Hepatocyte (in vitro differentiated cells): ENCODE data around the gene MICALL2. TPM values are rescaled to one million over a fixed set of nuclear protein-coding genes. Genes with fewer than 3 reads are reported as not detected.

Experiments used
- DNase-seq: peaks from one replicate; pipeline ENCODE4 v3.0.0-alpha.2; 2016; ENCODE audit warnings: low spot score
- H2AFZ ChIP-seq: fragments of 200-600 bp; sonication (generic); 2 replicates; pipeline ENCODE4 v1.6.0; 2016; ENCODE audit warnings: antibody characterized with exemption, mild to moderate bottlenecking
- H3K27ac ChIP-seq: fragments of 200-600 bp; sonication (generic); 2 replicates; pipeline ENCODE4 v1.5.1; 2016; ENCODE audit warnings: mild to moderate bottlenecking
- H3K27me3 ChIP-seq: fragments of 200-600 bp; sonication (generic); 2 replicates; pipeline ENCODE4 v1.6.1; 2016
- H3K36me3 ChIP-seq: fragments of 200-600 bp; sonication (generic); replicated peaks from 2 replicates; pipeline ENCODE4 v1.5.1; 2016; ENCODE audit warnings: low read depth; ENCODE audit not compliant: insufficient read depth
- H3K4me1 ChIP-seq: fragments of 200-600 bp; sonication (generic); 2 replicates; pipeline ENCODE4 v1.5.1; 2016; ENCODE audit warnings: mild to moderate bottlenecking, moderate library complexity; ENCODE audit not compliant: insufficient read depth
- H3K4me2 ChIP-seq: fragments of 200-600 bp; sonication (generic); 2 replicates; pipeline ENCODE4 v1.6.0; 2016
- H3K4me3 ChIP-seq: fragments of 200-600 bp; sonication (generic); 2 replicates; pipeline ENCODE4 v1.5.1; 2016; ENCODE audit warnings: mild to moderate bottlenecking
- H3K79me2 ChIP-seq: fragments of 200-600 bp; sonication (generic); 2 replicates; pipeline ENCODE4 v1.6.0; 2017; ENCODE audit warnings: mild to moderate bottlenecking
- H3K9me2 ChIP-seq: fragments of 200-600 bp; sonication (generic); replicated peaks from 2 replicates; pipeline ENCODE4 v1.6.0; 2017; ENCODE audit warnings: mild to moderate bottlenecking; ENCODE audit not compliant: insufficient read depth
- H3K9me3 ChIP-seq: fragments of 200-600 bp; sonication (generic); 2 replicates; pipeline ENCODE4 v1.5.1; 2016; ENCODE audit warnings: low read depth, mild to moderate bottlenecking
- H4K20me1 ChIP-seq: fragments of 200-600 bp; sonication (generic); 2 replicates; pipeline ENCODE4 v1.6.0; 2016; ENCODE audit warnings: mild to moderate bottlenecking; ENCODE audit not compliant: insufficient read depth, poor library complexity, severe bottlenecking
- CTCF ChIP-seq: fragments of 200-600 bp; sonication (generic); IDR thresholded peaks from 2 replicates; pipeline ENCODE4 v1.5.1; 2016; ENCODE audit warnings: antibody characterized with exemption, mild to moderate bottlenecking; ENCODE audit not compliant: poor library complexity
- EZH2 ChIP-seq: fragments of 200-600 bp; sonication (generic); IDR thresholded peaks from 2 replicates; pipeline ENCODE4 v1.6.1; 2016; ENCODE audit warnings: antibody characterized with exemption, mild to moderate bottlenecking, borderline replicate concordance
- EZH2phosphoT487 ChIP-seq: fragments of 200-600 bp; sonication (generic); IDR thresholded peaks from one replicate; pipeline ENCODE4 v1.6.1; 2018; ENCODE audit warnings: antibody characterized with exemption, mild to moderate bottlenecking, low read depth, moderate library complexity; ENCODE audit not compliant: unreplicated experiment, severe bottlenecking
- WGBS: methylation state at CpG from one replicate; pipeline ENCODE4 v1.1.6; 2016; ENCODE audit warnings: low lambda C conversion rate; ENCODE audit errors: missing lambda C conversion rate; 5-methylcytosine and 5-hydroxymethylcytosine counted together
- polyA plus RNA-seq: library from polyadenylated mRNA; unstranded; fragments of >200 nt; fragmentation: Nextera tagmentation; extraction: Ambion mirVana; gene quantifications from 2 replicates; pipeline ENCODE4 v1.2.1, GENCODE V29; 2016
- total RNA-seq: library from RNA; depleted of rRNA; stranded (reverse); fragments of >200 nt; gene quantifications from 2 replicates; pipeline ENCODE4 v1.2.3, GENCODE V29; 2014

Gene MICALL2
- total and polyA plus RNA-seq, 2 experiments from 2014 or later, result 16.4 to 28.2 TPM

GRCh38 chr7:1474736-1475135 lies 15.5 kb upstream of the MICALL2 start:
- Histone ChIP-seq H3K4me2 (no peak overlapping the region), H3K79me2 (no peaks in the 10 kb centered on the region), H3K27me3 (no peaks in the 10 kb centered on the region), H3K27ac (no peak overlapping the region), H3K36me3 (no peaks in the 10 kb centered on the region), H3K9me2 (no peaks in the 10 kb centered on the region), H2AFZ (no peak overlapping the region), H3K4me3 (no peak overlapping the region), H3K4me1 (no peaks in the 10 kb centered on the region), H4K20me1 (no peaks in the 10 kb centered on the region), H3K9me3 (no peaks in the 10 kb centered on the region)
- TF ChIP-seq EZH2phosphoT487, result no peak
- TF ChIP-seq CTCF, result no peak
- TF ChIP-seq EZH2, result no peak
- WGBS, result 96% methylated on average over 24 of the region's 24 CpGs
- no peak for DNase-seq

- DNase-seq, result peak; percentile 95
- Histone ChIP-seq H3K27me3 (no peaks in the 10 kb centered on the region), H2AFZ (no peak overlapping the region), H3K9me2 (no peaks in the 10 kb centered on the region), H3K4me2 (no peak overlapping the region), H3K79me2 (no peaks in the 10 kb centered on the region), H3K4me1 (no peaks in the 10 kb centered on the region), H3K4me3 (no peak overlapping the region), H3K36me3 (no peaks in the 10 kb centered on the region), H3K27ac (no peak overlapping the region), H3K9me3 (no peaks in the 10 kb centered on the region), H4K20me1 (no peaks in the 10 kb centered on the region)
- TF ChIP-seq EZH2 (no peak), EZH2phosphoT487 (no peak), CTCF (peak; percentile 91)
- WGBS, result 41% methylated on average over 29 of the region's 37 CpGs
Measured at GRCh38 chr7:1473864-1474512, 14.7 kb upstream of the MICALL2 start.

- H3K9me3 ChIP-seq, result no peaks in the 10 kb centered on the region
- no peaks in the 10 kb centered on the region for H4K20me1 ChIP-seq
- H3K4me1 ChIP-seq, result peaks cover 12% of the 10 kb centered on the region
- no peaks in the 10 kb centered on the region for H3K79me2 ChIP-seq
- no peak overlapping the region for H2AFZ ChIP-seq
- no peaks in the 10 kb centered on the region for H3K9me2 ChIP-seq
- no peaks in the 10 kb centered on the region for H3K36me3 ChIP-seq
- H3K27me3 ChIP-seq, result no peaks in the 10 kb centered on the region
- DNase-seq, result no peak
- TF ChIP-seq EZH2phosphoT487 (no peak), EZH2 (no peak), CTCF (no peak)
- 98% methylated on average over 19 of the region's 21 CpGs for WGBS
- H3K27ac ChIP-seq, result no peak overlapping the region
- no peak overlapping the region for H3K4me2 ChIP-seq
- no peak overlapping the region for H3K4me3 ChIP-seq
Measured at GRCh38 chr7:1470901-1471300, 11.6 kb upstream of the MICALL2 start.
